SU-DHL-6 (cell line): ENCODE measurements around the gene EPSTI1.

ENCODE experiments used
- H2AFZ ChIP-seq: fragments of 200-600 bp; sonication (generic); 2 replicates; pipeline ENCODE4 v1.6.1; 2014; ENCODE audit warnings: low read depth, mild to moderate bottlenecking, moderate library complexity, mixed read lengths, antibody characterized with exemption, low read length; ENCODE audit not compliant: severe bottlenecking
- H3F3A ChIP-seq: fragments of 200-600 bp; shearing (Covaris generic); 2 replicates; pipeline ENCODE4 v1.6.0; 2016; ENCODE audit warnings: antibody characterized with exemption, mild to moderate bottlenecking; ENCODE audit not compliant: insufficient read depth
- H3K27ac ChIP-seq: fragments of 200-600 bp; sonication (generic); 2 replicates; pipeline ENCODE4 v1.5.1; 2016; ENCODE audit warnings: low read depth, mild to moderate bottlenecking, low read length, moderate library complexity, mixed read lengths
- H3K27me3 ChIP-seq: fragments of 200-600 bp; sonication (generic), shearing (Covaris generic); 2 replicates; pipeline ENCODE4 v1.6.0; 2014; ENCODE audit warnings: mild to moderate bottlenecking, low read length
- H3K36me3 ChIP-seq: fragments of 200-600 bp; sonication (generic); 2 replicates; pipeline ENCODE4 v1.6.1; 2014; ENCODE audit warnings: mild to moderate bottlenecking, low read length, mixed read lengths
- H3K4me2 ChIP-seq: fragments of 300-600, 200-600 bp; shearing (Covaris generic), sonication (generic); 2 replicates; pipeline ENCODE4 v1.6.0; 2014; ENCODE audit warnings: low read length, low read depth, mild to moderate bottlenecking; ENCODE audit not compliant: poor library complexity, severe bottlenecking
- H3K4me3 ChIP-seq: fragments of 200-600 bp; sonication (generic); 2 replicates; pipeline ENCODE4 v1.5.1; 2014; ENCODE audit warnings: antibody characterized with exemption, low read length, mild to moderate bottlenecking, mixed read lengths; ENCODE audit not compliant: insufficient read depth, poor library complexity, severe bottlenecking
- H3K79me2 ChIP-seq: fragments of 200-600 bp; sonication (generic); 2 replicates; pipeline ENCODE4 v1.6.1; 2014; ENCODE audit warnings: mild to moderate bottlenecking, low read length, moderate library complexity; ENCODE audit not compliant: insufficient read depth
- H3K9ac ChIP-seq: fragments of 200-600 bp; sonication (generic); 2 replicates; pipeline ENCODE4 v1.7.0; 2014; ENCODE audit warnings: mild to moderate bottlenecking, low read length
- H3K9me2 ChIP-seq: fragments of 200-600 bp; sonication (generic); replicated peaks from 2 replicates; pipeline ENCODE4 v1.6.1; 2014; ENCODE audit warnings: low read length; ENCODE audit not compliant: insufficient read depth
- H3K9me3 ChIP-seq: fragments of 200-600 bp; sonication (generic); 2 replicates; pipeline ENCODE4 v1.6.1; 2014; ENCODE audit warnings: low read length, mixed read lengths; ENCODE audit not compliant: insufficient read depth
- H4K20me1 ChIP-seq: fragments of 200-600 bp; sonication (generic); 2 replicates; pipeline ENCODE4 v1.6.1; 2014; ENCODE audit warnings: low read depth, mild to moderate bottlenecking, antibody characterized with exemption, low read length, moderate library complexity, mixed read lengths
- EZH2phosphoT487 ChIP-seq: fragments of 200-600 bp; sonication (generic), shearing (Covaris generic); conservative IDR thresholded peaks from 2 replicates; pipeline ENCODE4 v1.6.1; 2018; ENCODE audit warnings: mild to moderate bottlenecking, antibody characterized with exemption, low read length, moderate library complexity, mixed read lengths
- TF ChIP-seq, protein P1 (sequence below): fragments of 200-600 bp; sonication (generic); IDR thresholded peaks from one replicate; pipeline ENCODE4 v1.5.1; 2017; ENCODE audit warnings: antibody characterized with exemption, mild to moderate bottlenecking, low read length, moderate library complexity; ENCODE audit not compliant: insufficient read depth, poor library complexity, severe bottlenecking

EPSTI1 gene

GRCh38 chr13:42892760-42893159 is 99.3 kb downstream of the EPSTI1 start:
- H2AFZ ChIP-seq, result no peak overlapping the region
- no peaks in the 10 kb centered on the region for H3K27me3 ChIP-seq
- H3K9ac ChIP-seq, result no peak overlapping the region
- no peaks in the 10 kb centered on the region for H3F3A ChIP-seq
- H3K4me3 ChIP-seq, result no peak overlapping the region
- H3K27ac ChIP-seq, result no peak overlapping the region
- no peaks in the 10 kb centered on the region for H3K36me3 ChIP-seq
- TF ChIP-seq EZH2phosphoT487, result no peak
- TF ChIP-seq, protein P1, sequence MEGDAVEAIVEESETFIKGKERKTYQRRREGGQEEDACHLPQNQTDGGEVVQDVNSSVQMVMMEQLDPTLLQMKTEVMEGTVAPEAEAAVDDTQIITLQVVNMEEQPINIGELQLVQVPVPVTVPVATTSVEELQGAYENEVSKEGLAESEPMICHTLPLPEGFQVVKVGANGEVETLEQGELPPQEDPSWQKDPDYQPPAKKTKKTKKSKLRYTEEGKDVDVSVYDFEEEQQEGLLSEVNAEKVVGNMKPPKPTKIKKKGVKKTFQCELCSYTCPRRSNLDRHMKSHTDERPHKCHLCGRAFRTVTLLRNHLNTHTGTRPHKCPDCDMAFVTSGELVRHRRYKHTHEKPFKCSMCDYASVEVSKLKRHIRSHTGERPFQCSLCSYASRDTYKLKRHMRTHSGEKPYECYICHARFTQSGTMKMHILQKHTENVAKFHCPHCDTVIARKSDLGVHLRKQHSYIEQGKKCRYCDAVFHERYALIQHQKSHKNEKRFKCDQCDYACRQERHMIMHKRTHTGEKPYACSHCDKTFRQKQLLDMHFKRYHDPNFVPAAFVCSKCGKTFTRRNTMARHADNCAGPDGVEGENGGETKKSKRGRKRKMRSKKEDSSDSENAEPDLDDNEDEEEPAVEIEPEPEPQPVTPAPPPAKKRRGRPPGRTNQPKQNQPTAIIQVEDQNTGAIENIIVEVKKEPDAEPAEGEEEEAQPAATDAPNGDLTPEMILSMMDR, result no peak
- H3K4me2 ChIP-seq, result no peak overlapping the region
- H3K79me2 ChIP-seq, result no peaks in the 10 kb centered on the region
- H4K20me1 ChIP-seq, result no peaks in the 10 kb centered on the region
- H3K9me2 ChIP-seq, result no peaks in the 10 kb centered on the region; the same call in 1 of the 2 replicates
- H3K9me3 ChIP-seq, result no peaks in the 10 kb centered on the region

GRCh38 chr13:42891591-42891990 is 100.5 kb downstream of the EPSTI1 start:
- H3K9me3 ChIP-seq, result no peaks in the 10 kb centered on the region
- H3K9me2 ChIP-seq, result no peaks in the 10 kb centered on the region; the same call in 1 of the 2 replicates

DNA sequence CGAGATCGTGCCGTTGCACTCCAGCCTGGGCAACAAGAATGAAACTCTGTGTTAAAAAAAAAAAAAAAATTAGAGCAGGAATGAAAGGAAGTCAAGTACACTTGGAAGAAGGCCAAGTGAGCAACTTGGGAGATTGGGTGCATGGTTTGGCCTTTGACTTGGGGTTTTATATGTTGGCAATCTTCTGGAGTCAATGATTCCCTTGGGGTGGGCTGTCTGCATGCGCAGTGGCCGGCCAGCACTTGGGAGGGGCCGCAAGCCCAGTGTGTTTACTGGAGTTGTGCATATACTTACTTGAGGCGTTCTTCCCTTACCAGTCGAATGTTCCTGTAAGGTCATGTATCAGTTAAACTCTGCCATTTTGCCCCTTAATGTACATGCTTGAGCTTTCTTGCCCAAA is 106.7 kb downstream of the EPSTI1 start:
- no peak overlapping the region for H2AFZ ChIP-seq
- H3K9me3 ChIP-seq, result no peaks in the 10 kb centered on the region
- no peak overlapping the region for H3K4me2 ChIP-seq
- TF ChIP-seq, protein P1, result no peak
- TF ChIP-seq EZH2phosphoT487, result no peak
- no peak overlapping the region for H3K9ac ChIP-seq
- no peaks in the 10 kb centered on the region for H3K9me2 ChIP-seq
- no peaks in the 10 kb centered on the region for H3K36me3 ChIP-seq
- H3K79me2 ChIP-seq, result no peaks in the 10 kb centered on the region
- no peak overlapping the region for H3K27ac ChIP-seq
- no peaks in the 10 kb centered on the region for H3K27me3 ChIP-seq
- H4K20me1 ChIP-seq, result no peaks in the 10 kb centered on the region
- H3F3A ChIP-seq, result no peaks in the 10 kb centered on the region
- no peak overlapping the region for H3K4me3 ChIP-seq

More at GRCh38 chr13:42891591-42891990, 100.5 kb downstream of the EPSTI1 start:
- H3K27me3 ChIP-seq, result no peaks in the 10 kb centered on the region
- H4K20me1 ChIP-seq, result no peaks in the 10 kb centered on the region
- H3K36me3 ChIP-seq, result no peaks in the 10 kb centered on the region
- H3K4me3 ChIP-seq, result no peak overlapping the region
- no peak overlapping the region for H3K4me2 ChIP-seq
- H2AFZ ChIP-seq, result no peak overlapping the region
- H3F3A ChIP-seq, result no peaks in the 10 kb centered on the region
- TF ChIP-seq, protein P1, result no peak
- TF ChIP-seq EZH2phosphoT487, result no peak
- H3K79me2 ChIP-seq, result no peaks in the 10 kb centered on the region
- no peak overlapping the region for H3K27ac ChIP-seq
- no peak overlapping the region for H3K9ac ChIP-seq
